ENCODE results near the gene THRA.
A peak's percentile ranks its signal among the peaks of the same experiment; 100 is the strongest.
"Not testable (repeated sequence)": the region's sequence is repeated elsewhere in the genome, so short reads cannot be mapped to it uniquely, and the experiment has no call there.

THRA gene

GRCh38 chr17:40113110-40113906 is 50.5 kb downstream of the THRA start:
- peak; percentile 78 to 88 for DNase-seq (ENCODE audit: low read depth in 2 of 2)

- no peak for DNase-seq (ENCODE audit: low read depth in 2 of 2)
Measured at GRCh38 chr17:40113907-40114245, 51.1 kb downstream of the THRA start.

GRCh38 chr17:40115101-40115436 is 52.3 kb downstream of the THRA start:
- DNase-seq (ENCODE audit: low read depth in 2 of 2) = no peak

GRCh38 chr17:40121181-40122135 is 58.7 kb downstream of the THRA start, which contains the start of gene MSL1:
MSL1 (plus strand) TSS chr17:40121971; CDS start chr17:40122613, 642 bp downstream.
- peak; percentile 75 for DNase-seq (ENCODE audit: low read depth in 2 of 2)

GRCh38 chr17:40122136-40122998 is 59.6 kb downstream of the THRA start:
- DNase-seq (ENCODE audit: low read depth in 2 of 2) = no peak

- no peak for DNase-seq (ENCODE audit: low read depth in 2 of 2)
Measured at GRCh38 chr17:40122999-40123810, 60.4 kb downstream of the THRA start.

- no peak for DNase-seq (ENCODE audit: low read depth in 2 of 2)
Measured at GRCh38 chr17:40123811-40124114, 61.0 kb downstream of the THRA start.

- no peak for DNase-seq (ENCODE audit: low read depth in 2 of 2)
Measured at GRCh38 chr17:40124279-40125141, 61.7 kb downstream of the THRA start.

GRCh38 chr17:40129498-40129897 is 66.7 kb downstream of the THRA start:
- no peak for DNase-seq (ENCODE audit: low read depth in 2 of 2)

GRCh38 chr17:40130352-40131042 is 67.7 kb downstream of the THRA start:
- DNase-seq (ENCODE audit: low read depth in 2 of 2) = no peak

GRCh38 chr17:40134184-40134583 is 71.4 kb downstream of the THRA start:
- no peak for DNase-seq (ENCODE audit: low read depth in 2 of 2)

GRCh38 chr17:40135817-40136216 is 73.1 kb downstream of the THRA start:
- DNase-seq (ENCODE audit: low read depth in 2 of 2) = no peak

- no peak for DNase-seq (ENCODE audit: low read depth in 2 of 2)
Measured at GRCh38 chr17:40139566-40140058, 76.8 kb downstream of the THRA start.

- not testable (repeated sequence) for DNase-seq (ENCODE audit: low read depth in 2 of 2)
Measured at GRCh38 chr17:40143166-40143565, 80.4 kb downstream of the THRA start.
